ENCODE measurements around the gene PLD1. TPM values are rescaled to one million over a fixed set of nuclear protein-coding genes. Genes with fewer than 3 reads are reported as not detected.

PLD1 gene
- total RNA-seq, 4 donors from 2014 or later: 49.0 to 66.0 (median 55.1) TPM

- peaks cover 42% of the 10 kb centered on the region for H3K4me1 ChIP-seq
- no peak overlapping the region for H3K27ac ChIP-seq
- H3K9me3 ChIP-seq: no peaks in the 10 kb centered on the region
- H3K4me3 ChIP-seq: no peak overlapping the region
- H3K27me3 ChIP-seq: no peaks in the 10 kb centered on the region
- WGBS: 44% methylated on average over 4 of the region's 4 CpGs
- H3K36me3 ChIP-seq: no peaks in the 10 kb centered on the region
- DNase-seq (ENCODE audit: low spot score in 2 of 2): no peak
- no peak for TF ChIP-seq CTCF (IDR thresholded peaks at IDR 0.05)
- no peak for TF ChIP-seq POLR2A (IDR thresholded peaks at IDR 0.05)
- no peak for TF ChIP-seq EP300 (IDR thresholded peaks at IDR 0.05)
- no peak for TF ChIP-seq POLR2AphosphoS5 (IDR thresholded peaks at IDR 0.05)
Observed at GRCh38 chr3:171768986-171769385, 41.3 kb downstream of the PLD1 start.

GRCh38 chr3:171768281-171768900 is 41.9 kb downstream of the PLD1 start:
- no peaks in the 10 kb centered on the region for H3K9me3 ChIP-seq
- H3K4me1 ChIP-seq: peaks cover 42% of the 10 kb centered on the region
- no peak for DNase-seq (ENCODE audit: low spot score in 2 of 2)
- no peaks in the 10 kb centered on the region for H3K27me3 ChIP-seq
- H3K4me3 ChIP-seq: no peak overlapping the region
- TF ChIP-seq CTCF (IDR thresholded peaks at IDR 0.05): no peak
- TF ChIP-seq POLR2A (IDR thresholded peaks at IDR 0.05): no peak
- TF ChIP-seq EP300 (IDR thresholded peaks at IDR 0.05): no peak
- no peak for TF ChIP-seq POLR2AphosphoS5 (IDR thresholded peaks at IDR 0.05)
- no peaks in the 10 kb centered on the region for H3K36me3 ChIP-seq
- no peak overlapping the region for H3K27ac ChIP-seq
- WGBS: 70% methylated on average over 10 of the region's 10 CpGs

DNA sequence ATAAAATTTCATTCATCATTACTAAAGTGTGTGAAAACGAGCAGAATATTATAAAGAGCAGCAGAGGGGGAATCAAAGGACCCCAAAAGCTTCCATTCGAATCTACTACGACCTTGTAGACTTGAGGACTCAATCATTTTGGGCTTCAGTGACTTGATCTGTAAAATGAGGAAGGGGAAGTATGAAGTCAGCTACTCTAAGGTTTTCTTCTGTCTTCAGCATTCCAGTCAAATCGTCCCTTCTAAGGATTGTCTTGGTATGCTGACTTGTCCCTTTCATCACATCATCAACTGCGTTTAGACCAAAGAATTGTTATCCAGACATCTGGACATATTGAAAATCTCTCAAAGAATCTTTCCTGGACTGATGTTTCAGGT is 44.8 kb downstream of the PLD1 start:
- H3K36me3 ChIP-seq: no peaks in the 10 kb centered on the region
- H3K27me3 ChIP-seq: no peaks in the 10 kb centered on the region
- H3K27ac ChIP-seq: no peak overlapping the region
- peaks cover 25% of the 10 kb centered on the region for H3K4me1 ChIP-seq
- 89% methylated on average over 5 of the region's 5 CpGs for WGBS
- no peak for DNase-seq (ENCODE audit: low spot score in 2 of 2)
- H3K4me3 ChIP-seq: no peak overlapping the region
- H3K9me3 ChIP-seq: no peaks in the 10 kb centered on the region
- TF ChIP-seq EP300 (IDR thresholded peaks at IDR 0.05) (no peak), CTCF (IDR thresholded peaks at IDR 0.05) (no peak), POLR2A (IDR thresholded peaks at IDR 0.05) (no peak), POLR2AphosphoS5 (IDR thresholded peaks at IDR 0.05) (no peak)

- H3K27me3 ChIP-seq: no peaks in the 10 kb centered on the region
- no peaks in the 10 kb centered on the region for H3K36me3 ChIP-seq
- no peaks in the 10 kb centered on the region for H3K9me3 ChIP-seq
- peaks cover 6% of the 10 kb centered on the region for H3K4me1 ChIP-seq
- no peak overlapping the region for H3K27ac ChIP-seq
- 62% methylated on average over 2 of the region's 2 CpGs for WGBS
- TF ChIP-seq EP300 (IDR thresholded peaks at IDR 0.05) (no peak), CTCF (IDR thresholded peaks at IDR 0.05) (no peak), POLR2AphosphoS5 (IDR thresholded peaks at IDR 0.05) (no peak), POLR2A (IDR thresholded peaks at IDR 0.05) (no peak)
- H3K4me3 ChIP-seq: no peak overlapping the region
- DNase-seq (ENCODE audit: low spot score in 2 of 2): no peak
Observed at GRCh38 chr3:171763392-171763791, 46.9 kb downstream of the PLD1 start.

DNA sequence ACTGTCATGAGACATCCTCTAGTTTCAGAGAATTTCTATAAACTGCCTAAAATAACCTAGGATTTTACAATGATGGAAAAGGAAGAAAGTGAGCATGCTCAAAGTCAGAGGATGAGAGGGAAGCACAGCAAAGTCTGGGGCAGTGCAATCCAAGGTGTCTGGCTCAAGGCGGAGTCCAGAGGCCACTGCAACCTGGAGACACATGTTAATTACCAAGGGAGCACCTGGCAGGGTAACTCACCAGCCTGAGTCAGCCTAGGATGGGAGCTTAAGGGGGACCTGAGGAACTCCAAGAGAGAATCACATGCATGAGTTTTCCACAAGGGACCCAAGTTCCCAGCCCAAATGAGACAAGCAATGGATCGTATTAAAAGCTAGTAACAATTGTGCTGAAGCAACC is 49.8 kb downstream of the PLD1 start:
- H3K36me3 ChIP-seq: no peaks in the 10 kb centered on the region
- no peaks in the 10 kb centered on the region for H3K27me3 ChIP-seq

More for the DNA sequence above, 49.8 kb downstream of the PLD1 start:
- H3K27ac ChIP-seq: no peak overlapping the region
- H3K4me1 ChIP-seq: peaks cover 24% of the 10 kb centered on the region
- H3K9me3 ChIP-seq: no peaks in the 10 kb centered on the region
- 91% methylated on average over 2 of the region's 2 CpGs for WGBS
- no peak for DNase-seq (ENCODE audit: low spot score in 2 of 2)
- H3K4me3 ChIP-seq: no peak overlapping the region
- TF ChIP-seq CTCF (IDR thresholded peaks at IDR 0.05) (no peak), EP300 (IDR thresholded peaks at IDR 0.05) (no peak), POLR2A (IDR thresholded peaks at IDR 0.05) (no peak), POLR2AphosphoS5 (IDR thresholded peaks at IDR 0.05) (no peak)
